Loucy (cell line): ENCODE results near the gene SPINDOC.

ENCODE experiments used
- EZH2phosphoT487 ChIP-seq: fragments of 200-600 bp; IDR thresholded peaks from 2 replicates; pipeline ENCODE4 v1.6.1; 2018; ENCODE audit warnings: antibody characterized with exemption, mild to moderate bottlenecking, moderate library complexity, borderline replicate concordance
- TF ChIP-seq, protein P1 (sequence below): fragments of 200-600 bp; sonication (generic); conservative IDR thresholded peaks from 2 replicates; pipeline ENCODE4 v1.5.1; 2014; ENCODE audit warnings: mild to moderate bottlenecking, antibody characterized with exemption, low read length

- TF ChIP-seq EZH2phosphoT487, result no peak
- TF ChIP-seq, protein P1, sequence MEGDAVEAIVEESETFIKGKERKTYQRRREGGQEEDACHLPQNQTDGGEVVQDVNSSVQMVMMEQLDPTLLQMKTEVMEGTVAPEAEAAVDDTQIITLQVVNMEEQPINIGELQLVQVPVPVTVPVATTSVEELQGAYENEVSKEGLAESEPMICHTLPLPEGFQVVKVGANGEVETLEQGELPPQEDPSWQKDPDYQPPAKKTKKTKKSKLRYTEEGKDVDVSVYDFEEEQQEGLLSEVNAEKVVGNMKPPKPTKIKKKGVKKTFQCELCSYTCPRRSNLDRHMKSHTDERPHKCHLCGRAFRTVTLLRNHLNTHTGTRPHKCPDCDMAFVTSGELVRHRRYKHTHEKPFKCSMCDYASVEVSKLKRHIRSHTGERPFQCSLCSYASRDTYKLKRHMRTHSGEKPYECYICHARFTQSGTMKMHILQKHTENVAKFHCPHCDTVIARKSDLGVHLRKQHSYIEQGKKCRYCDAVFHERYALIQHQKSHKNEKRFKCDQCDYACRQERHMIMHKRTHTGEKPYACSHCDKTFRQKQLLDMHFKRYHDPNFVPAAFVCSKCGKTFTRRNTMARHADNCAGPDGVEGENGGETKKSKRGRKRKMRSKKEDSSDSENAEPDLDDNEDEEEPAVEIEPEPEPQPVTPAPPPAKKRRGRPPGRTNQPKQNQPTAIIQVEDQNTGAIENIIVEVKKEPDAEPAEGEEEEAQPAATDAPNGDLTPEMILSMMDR, result no peak
Measured at GRCh38 chr11:63840356-63841060, 27.3 kb downstream of the SPINDOC start.
